HG02884 (cell line): ENCODE measurements around the gene EYA4.

Experiments used
- ATAC-seq: cut with Tn5 transposase; IDR thresholded peaks from one replicate; pipeline ENCODE4 v1.9.1; 2021; ENCODE audit warnings: mild to moderate bottlenecking, moderate library complexity; ENCODE audit not compliant: unreplicated experiment

Gene EYA4

DNA sequence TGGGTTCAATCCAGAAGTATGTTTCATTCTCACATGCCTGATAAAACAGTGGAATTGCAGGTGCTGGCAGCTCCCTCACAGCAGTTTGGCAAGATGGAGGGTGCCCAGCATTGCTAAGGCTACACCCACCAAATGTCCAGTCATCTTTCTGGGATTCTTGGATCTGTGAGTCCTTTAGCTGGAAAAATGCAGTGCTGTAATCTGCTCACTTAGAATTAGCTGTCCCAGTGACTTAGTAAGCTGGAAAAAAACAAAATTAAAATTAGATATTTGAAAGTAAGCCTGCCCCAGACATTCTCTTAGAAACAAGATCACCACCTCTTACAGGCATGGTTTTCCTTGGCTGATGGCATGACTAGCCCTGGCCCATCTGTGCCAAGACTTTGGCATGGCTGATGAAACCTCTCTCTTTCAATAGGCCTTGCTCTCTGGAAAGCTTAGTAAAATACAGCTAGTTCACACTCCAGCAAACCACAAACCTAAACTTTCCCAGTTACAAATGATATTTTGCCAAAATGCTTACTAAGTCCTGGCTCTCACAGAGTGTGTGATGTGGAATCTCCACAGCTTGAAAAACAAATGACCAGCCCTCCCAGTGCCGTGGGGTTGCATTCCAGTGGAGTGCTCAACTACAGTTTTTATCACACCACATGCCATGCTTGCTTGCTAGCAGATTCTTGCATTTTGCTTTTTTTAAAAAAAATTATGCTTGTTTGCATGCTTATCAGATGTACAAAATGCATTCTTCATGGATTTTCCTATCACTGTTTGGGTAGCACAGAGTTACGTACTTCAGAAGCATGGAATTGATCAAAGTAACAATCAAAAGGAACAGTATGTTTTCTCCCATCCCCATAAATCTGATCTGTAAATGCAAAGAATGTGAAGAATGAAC is 261.5 kb downstream of the EYA4 start:
- no peak for ATAC-seq

DNA sequence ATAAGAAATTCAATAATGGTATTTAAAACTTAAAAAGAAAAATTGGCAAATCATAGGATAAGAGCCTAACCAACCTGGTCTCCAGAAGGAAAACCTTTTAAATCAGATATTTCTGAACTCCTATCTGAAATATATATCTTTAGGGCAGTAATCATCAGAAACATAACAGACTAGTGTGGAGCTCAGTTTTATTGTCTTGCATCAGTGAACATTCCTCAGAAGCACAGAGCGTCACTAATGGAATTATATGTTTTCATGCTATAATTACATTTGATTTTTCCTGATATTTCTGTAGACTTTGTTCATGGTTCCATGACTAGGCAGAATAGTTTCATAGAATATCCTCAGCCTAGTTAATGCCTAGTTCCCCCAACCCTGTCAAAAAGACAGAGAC is 262.2 kb downstream of the EYA4 start:
- ATAC-seq = no peak

DNA sequence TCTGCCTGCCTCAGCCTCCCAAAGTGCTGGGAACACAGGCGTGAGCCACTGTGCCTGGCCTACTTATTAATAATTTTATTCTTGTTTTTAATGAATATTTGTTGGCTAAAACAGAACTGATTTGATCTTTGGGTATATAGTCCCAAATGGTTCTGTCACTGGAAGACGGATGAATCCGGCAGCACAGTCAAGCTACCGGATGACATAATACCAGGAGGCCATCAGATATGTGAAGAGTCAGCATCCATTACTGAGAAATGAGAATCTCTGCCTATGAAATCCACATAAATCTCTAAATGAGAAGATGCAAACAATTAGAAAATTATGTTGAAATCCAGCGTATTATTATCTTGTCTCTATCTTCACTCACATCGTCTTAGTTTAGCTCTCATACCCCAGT is 263.0 kb downstream of the EYA4 start:
- ATAC-seq = no peak

DNA sequence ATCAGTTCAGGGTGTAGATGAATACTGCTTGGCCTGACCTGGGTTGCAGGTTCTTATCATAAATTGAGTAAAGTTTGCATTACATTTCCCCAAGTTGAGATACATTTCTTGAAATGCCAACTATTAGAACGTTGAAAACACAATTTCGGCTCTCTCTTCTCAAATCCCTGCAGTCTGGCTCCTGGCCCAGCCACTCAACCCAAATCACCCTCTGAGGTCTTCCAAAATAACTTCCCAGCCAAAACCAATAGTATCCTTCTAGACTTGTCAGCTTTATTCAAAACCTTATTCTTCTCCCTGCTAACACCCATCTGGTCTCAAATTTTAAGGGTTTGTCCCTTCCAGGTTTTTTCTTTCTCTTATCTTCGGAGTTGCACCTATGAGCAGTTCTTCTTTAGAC is 263.6 kb downstream of the EYA4 start:
- ATAC-seq = no peak

DNA sequence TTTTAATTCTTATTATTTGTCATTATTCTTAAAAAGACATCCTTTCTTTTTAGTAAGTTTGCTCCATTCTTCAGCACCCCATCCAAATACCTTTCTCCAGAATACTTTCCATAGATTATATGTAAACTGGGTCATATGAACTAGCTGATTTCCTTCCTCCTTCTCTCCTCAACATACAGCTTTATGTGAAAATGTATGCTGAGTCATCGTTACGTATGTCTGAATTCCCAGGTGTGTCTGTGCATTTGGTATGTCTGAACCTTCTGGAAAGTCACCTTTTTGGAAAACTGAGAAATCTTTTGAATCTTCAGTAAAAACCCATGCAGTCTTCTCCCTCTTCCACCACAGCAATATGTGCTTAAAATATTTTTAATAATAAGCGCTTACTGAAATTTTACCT is 264.5 kb downstream of the EYA4 start:
- no peak for ATAC-seq

DNA sequence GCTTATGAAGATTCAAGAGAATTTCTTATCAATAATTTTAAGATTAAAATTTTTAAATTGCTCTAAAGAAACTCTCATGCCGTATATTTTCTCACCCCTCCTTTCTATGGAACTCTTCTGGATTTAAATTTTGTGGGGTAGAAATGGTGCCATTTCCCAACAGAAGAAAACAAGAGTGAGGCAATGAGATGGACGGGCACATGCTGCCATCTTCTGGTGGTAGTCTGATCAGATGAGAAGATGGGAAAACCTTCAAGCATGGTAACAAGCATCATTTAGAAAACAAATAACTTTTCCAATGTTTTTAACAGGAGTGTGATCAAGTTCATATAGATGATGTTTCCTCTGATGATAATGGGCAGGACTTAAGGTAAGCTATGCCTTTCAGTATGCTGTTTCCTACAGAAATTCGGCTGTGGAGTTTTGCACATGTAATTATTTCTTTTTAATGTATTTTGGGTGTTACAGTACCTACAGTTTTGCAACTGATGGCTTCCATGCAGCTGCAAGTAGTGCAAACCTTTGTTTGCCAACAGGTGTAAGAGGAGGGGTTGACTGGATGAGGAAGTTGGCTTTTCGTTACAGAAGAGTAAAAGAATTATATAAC is 271.4 kb downstream of the EYA4 start:
- no peak for ATAC-seq

DNA sequence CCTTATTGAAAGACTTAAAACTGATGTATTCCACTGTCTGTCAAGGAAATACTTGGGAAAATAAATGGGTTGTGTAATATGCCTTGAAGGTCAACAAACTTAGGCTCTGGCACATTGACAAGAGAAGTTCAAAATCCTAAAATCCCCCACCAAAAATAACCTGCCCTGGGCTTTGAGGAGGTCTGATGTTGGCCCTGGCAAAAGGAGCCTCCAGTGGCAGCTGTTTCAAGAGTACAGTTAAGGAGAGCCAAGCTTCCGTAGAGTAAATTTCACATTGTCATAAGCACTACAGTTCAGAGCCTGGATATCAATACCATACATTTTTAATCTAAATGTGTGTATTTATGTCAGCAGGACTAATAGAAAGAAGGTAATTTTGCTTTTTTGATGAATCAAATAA is 282.7 kb downstream of the EYA4 start:
- no peak for ATAC-seq

DNA sequence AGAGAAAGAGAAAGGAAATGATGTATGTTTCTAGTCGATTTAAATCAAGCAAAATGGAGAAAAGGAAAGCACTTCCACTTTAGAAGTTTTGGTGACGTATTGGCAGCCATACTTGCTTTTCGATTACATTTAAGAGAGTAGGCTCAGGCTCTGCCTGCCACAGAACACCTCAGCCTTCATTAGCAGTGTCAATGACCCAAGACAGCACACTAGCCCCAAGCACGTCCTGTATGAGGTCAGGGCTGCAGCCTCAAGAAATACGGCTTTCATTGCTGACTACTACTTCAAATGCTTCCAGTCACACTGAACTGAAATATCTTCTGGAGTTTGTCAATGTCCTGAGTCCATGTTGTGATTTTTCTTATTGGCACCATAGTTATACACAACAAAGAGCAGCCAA is 285.3 kb downstream of the EYA4 start:
- ATAC-seq = no peak

DNA sequence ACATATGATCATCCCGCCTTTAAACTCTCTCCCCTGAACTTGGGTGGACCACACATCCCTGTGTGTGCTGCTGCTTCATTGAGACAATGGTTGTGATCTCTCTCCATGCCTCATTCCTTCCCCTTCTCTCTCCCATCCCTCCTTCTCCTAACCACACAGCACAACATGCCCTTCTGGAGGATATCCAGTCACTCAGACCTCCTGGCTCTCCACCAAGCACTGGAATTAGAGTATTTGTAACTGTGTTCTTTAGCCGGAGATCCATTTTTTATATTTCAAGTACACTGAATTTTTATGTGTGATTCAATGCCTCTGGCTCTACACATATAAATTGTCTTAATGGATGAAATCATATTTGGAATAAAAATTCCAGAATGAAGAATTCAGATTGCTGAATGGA is 287.4 kb downstream of the EYA4 start:
- no peak for ATAC-seq

DNA sequence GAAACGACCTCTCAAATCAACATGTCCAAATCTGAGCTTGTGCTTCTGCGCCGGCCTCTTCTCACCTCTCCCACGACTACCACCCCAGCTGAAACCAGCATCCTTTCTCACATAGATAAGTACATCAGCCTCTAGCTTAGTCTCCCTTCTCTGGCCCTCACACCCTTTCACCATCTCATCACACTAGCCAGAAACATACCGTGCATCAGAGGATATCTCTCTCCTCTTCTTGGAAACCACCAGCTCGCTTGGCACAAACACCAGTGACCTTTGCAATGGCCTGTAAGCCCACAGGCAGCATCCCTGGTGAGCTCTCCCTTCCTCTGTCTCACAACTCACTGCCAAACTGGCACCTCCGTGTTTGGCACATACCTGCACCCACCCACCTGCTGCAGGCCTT is 291.8 kb downstream of the EYA4 start:
- no peak for ATAC-seq

DNA sequence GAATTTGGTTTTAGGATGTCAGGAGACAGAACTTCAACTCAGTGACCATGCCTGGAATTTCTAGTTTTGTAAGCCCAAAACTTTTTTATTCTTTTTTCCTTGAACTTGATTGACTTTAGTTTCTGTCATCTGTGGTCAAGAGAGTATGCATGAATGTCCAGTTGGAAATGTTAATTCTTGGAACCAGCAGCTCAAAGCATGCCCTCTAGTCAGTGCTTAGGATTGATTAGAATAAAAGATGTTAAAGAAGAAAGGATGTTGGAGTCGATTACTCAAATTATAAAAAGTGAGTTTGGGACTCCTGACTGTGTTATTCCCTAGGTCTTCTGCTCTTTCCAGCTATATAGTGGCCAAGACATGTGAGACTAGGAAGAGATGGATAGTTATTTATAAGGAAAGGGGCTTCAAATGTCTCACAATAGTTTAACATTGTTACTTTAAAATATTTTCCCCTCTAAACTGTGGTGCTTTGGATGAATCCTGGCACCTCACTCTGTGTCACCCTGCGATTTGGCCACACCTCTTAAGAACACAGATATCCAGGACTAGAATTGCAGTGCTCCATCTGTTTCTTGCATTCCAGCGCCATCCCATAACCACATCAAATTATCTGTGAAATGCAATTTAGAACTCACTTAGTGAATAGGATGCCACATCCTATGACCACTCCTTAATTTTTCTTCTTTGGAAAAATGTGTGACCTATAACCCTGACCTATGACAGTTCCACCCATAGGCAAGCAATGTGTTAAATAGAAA is 298.5 kb downstream of the EYA4 start:
- no peak for ATAC-seq

DNA sequence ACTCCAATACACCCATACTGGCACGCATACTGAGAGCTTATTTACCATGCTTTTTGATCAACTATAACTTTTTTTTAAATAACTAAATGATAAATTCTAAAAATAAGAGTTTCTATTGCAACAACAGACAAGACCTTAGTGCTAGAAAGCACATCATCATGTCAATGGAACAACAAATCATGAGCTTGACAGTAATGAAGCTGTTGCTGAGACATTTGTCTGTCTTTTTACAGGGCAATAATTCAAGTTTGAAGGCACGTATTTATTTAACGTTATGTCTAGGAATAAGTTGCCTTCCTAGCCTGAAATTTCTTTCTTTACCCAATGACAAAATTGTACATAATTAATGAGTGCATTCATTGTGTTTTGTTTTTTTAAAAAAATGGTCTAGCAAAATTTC is 299.2 kb downstream of the EYA4 start:
- ATAC-seq = no peak

DNA sequence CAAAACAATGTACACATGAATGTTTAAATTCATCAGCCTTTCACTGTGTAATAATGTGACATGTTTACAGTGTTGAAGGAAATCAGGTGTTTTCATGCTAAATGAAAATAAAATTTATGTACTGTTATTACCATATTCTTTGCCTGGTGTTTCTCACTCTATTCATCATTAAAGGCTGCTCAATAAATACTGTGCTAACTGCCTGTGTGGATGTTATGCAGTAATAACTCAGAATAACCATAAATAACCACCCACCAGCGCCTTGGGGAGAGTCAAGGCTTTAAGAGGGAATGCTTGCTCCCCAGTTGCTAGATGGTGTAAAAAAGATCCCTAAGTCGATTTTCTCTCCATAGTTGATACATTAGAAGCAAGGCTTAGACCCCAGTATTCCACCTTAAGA is 299.9 kb downstream of the EYA4 start:
- ATAC-seq = no peak

DNA sequence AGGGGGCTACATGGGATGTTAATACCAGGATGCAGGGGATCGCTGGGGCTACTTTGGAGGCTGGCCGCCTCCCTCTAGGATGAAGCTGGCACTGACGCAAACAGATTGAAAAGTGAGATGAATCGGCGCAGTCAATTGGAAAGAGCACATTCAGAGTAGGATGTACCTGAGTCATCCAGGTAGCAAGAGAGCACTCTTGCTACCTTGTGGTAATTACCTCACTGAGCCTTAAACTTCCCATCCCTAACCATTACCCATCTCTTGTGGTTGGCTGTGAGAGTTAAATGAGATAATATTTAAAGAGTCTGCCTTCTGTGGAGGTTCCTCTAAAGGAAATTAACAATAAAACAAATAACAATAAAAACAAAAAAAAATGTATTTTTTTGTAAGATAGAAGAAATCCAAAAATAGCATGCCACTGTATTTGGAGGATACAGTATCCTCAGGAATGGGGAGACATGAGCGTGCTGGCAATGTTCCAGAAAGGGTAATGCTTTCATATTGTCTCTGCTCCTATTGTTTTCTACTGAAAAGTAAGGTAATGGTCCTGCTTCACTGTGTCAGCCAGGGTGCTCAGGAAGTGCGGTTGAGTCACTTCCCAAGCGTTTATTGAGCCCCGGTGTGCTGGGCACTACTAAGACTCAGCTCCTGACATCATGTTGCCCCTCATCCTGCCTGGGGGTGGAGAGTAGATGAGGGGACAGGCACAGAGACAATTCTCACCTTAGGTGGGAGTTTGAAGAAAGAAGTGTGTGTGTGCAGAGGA is 301.1 kb downstream of the EYA4 start:
- no peak for ATAC-seq

DNA sequence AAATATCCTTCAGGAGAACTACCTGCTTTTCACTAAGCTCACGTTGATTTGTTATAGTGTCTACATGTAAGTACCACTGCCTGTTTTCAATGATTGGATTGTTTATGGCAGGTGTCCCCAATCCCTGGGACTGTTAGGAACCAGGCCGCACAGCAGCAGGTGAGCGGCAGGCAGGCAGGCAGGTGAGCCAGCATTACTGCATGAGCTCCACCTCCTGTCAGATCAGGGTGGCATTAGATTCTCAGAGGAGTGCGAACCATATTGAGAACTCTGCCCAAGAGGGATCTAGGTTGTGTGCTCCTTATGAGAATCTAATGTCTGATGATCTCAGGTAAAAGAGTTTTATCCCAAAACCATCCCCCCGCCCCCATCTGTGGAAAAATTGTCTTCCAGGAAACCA is 303.3 kb downstream of the EYA4 start:
- no peak for ATAC-seq

DNA sequence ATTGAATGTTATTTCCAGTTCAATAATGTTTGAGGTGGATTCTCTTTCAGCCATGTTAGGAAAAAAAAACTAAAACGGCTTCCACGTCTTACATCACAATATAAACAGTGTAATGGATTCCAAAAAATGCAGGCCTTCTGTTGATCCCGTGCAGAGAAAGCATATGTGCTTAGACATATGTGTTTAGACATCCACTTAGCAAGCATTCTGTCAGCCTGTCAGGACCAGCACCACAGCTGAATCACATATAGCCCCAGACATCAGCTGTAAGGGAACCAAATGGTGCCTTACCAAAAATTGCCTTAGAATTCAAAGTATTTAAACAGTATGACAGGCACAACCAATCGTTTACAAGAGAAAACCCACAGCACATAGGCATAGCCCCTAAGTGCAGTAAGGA is 304.9 kb downstream of the EYA4 start:
- ATAC-seq = no peak

DNA sequence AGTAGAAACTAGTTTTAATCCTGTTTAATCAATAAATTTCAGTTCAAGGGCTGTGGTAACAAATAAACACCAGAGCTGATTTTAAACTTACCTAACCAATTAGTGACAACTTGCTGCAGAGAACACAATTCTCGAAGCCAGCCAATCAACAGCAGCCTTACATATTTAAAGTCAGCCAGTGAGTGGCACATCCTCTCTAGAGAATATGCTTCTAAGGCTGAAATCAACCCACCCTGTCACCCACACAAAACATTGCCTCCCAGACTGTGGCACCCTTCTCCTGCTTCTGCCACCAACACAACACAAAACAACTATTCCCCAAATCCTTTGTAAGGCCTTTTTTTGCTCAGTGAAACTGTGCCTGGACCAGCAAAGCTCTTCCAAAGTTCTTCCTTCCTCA is 306.0 kb downstream of the EYA4 start:
- no peak for ATAC-seq

DNA sequence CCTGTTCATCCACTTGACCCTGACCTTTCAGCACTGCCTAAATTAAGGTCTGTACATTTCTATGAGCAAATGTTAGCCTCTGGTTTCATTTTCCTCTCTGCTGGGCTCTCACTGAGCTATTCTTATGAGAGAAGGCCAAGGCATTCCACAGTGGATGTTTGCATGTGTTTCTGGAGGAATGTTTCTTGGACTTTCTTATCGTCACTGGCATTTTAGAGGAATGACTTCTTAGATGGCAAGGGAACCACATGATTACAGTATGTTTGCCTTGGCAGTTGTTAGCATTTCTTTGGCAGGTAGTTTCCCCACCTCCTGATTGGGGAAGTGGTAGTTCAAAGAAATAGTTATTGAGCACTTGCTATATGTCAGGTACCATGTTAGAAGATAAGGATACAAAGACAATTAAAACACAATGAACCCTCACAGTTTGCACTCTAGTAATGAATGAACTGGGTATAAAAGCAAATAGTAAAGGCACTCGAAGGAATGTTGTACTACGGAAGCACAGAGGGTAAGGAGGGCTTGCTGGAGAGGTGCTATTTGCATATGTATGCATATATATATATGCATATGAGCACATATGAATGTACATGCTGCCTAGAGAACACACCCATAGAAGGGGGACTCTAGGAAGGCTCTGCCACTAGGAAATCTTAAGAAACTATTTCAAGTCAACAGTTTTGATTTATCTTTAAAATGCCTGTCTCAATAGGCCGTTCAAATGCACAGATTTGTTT is 307.4 kb downstream of the EYA4 start:
- ATAC-seq = no peak

DNA sequence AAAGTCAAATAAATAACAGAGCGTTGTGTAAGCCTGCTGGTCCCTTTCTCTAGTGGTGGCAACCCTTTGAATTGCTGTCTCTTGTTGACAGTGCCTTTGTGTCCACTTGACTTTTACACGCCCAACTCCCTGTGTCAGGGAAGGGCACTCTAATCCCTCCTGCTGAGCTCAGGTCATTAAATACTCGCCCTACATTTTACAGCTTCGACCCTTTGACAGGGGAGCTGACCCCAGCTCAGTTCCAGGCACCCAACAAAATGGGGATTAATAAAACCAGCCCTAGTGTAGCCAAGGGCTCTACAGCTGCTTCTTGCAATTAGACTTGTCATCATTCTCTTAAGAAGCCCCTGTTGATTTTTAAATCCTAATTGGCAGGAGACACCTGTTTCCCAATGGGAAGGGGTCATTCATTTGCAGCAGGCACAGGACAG is 308.2 kb downstream of the EYA4 start:
- no peak for ATAC-seq

DNA sequence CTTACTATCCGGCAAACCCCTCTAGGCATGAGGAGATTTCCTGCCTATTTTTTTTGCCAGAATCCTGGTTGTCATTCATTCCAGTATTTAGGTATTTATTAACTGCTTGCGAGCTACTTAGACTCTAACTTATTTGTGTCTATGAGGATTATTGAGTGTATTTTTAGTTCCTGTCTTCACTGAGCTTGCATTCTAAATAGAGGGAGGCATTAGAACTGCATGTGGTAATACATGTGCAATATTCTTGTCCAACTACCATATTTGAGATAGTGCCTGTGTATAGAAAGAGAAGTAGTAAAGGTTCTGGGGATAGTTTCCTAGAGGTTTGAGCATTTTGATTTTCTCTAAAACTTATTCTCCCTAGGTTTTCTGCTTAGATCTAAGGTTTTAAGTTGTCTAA is 308.9 kb downstream of the EYA4 start:
- ATAC-seq = no peak

DNA sequence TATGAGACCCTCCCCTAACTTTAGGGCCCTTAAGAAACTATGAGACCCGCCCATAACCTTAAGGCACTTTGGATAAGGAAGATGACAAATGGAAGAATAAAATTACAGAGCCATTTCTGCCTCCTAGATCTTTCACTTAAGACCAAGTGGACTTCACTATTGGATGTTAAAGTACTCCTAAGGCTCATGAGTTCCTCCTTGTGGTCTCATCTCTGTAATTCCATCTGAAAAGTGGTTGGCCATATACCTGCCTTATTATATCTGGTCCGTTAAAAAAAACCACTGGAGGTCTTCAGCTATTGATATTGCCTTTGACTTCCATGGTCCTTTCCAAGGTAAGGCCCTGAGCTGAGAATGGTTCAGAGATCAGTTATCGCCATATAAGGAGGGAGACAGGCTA is 310.3 kb downstream of the EYA4 start:
- no peak for ATAC-seq
